ENCODE measurements around the gene DUSP1.
"Not testable (repeated sequence)": the region's sequence is repeated elsewhere in the genome, so short reads cannot be mapped to it uniquely, and the experiment has no call there.

Gene DUSP1

GRCh38 chr5:172797771-172798191 lies 26.8 kb upstream of the DUSP1 start:
- no peak for DNase-seq

GRCh38 chr5:172796306-172796705 lies 25.3 kb upstream of the DUSP1 start:
- no peak for DNase-seq

- no peak for DNase-seq
Observed at GRCh38 chr5:172795318-172795977, 24.5 kb upstream of the DUSP1 start.

- DNase-seq = no peak
Observed at GRCh38 chr5:172793577-172794488, 22.8 kb upstream of the DUSP1 start.

- DNase-seq = no peak
Observed at GRCh38 chr5:172792701-172793570, 21.9 kb upstream of the DUSP1 start.

GRCh38 chr5:172791726-172792445 lies 20.9 kb upstream of the DUSP1 start:
- DNase-seq = no peak

- no peak for DNase-seq
Observed at GRCh38 chr5:172791286-172791685, 20.3 kb upstream of the DUSP1 start.

- DNase-seq = no peak
Observed at GRCh38 chr5:172790496-172790889, 19.5 kb upstream of the DUSP1 start.

GRCh38 chr5:172789687-172790495 lies 18.9 kb upstream of the DUSP1 start:
- DNase-seq = no peak

GRCh38 chr5:172788771-172789686 lies 18.0 kb upstream of the DUSP1 start:
- no peak for DNase-seq

GRCh38 chr5:172787538-172787937 lies 16.5 kb upstream of the DUSP1 start:
- DNase-seq = not testable (repeated sequence)

GRCh38 chr5:172786736-172787462 lies 15.9 kb upstream of the DUSP1 start:
- no peak for DNase-seq

GRCh38 chr5:172785429-172786088 lies 14.6 kb upstream of the DUSP1 start:
- DNase-seq = no peak

GRCh38 chr5:172784162-172784561 lies 13.2 kb upstream of the DUSP1 start:
- not testable (repeated sequence) for DNase-seq

- DNase-seq = not testable (repeated sequence)
Observed at GRCh38 chr5:172783319-172783718, 12.3 kb upstream of the DUSP1 start.

- DNase-seq = no peak
Observed at GRCh38 chr5:172782169-172783039, 11.4 kb upstream of the DUSP1 start.

GRCh38 chr5:172779691-172780341 lies 8.8 kb upstream of the DUSP1 start:
- no peak for DNase-seq

All from activated T-cell treated with anti-CD3 and anti-CD28 coated beads, Interleukin-2, amount 50 U/mL, for 48 hours (primary cell).